ENCODE data around the gene POU5F1. TPM values are rescaled to one million over a fixed set of nuclear protein-coding genes. Genes with fewer than 3 reads are reported as not detected.
"Not testable (repeated sequence)": the region's sequence is repeated elsewhere in the genome, so short reads cannot be mapped to it uniquely, and the experiment has no call there.

POU5F1 gene
- polyA plus RNA-seq, 3 donors, result 0.20 TPM; not detected in 2

GRCh38 chr6:31192431-31193105 lies 22.1 kb upstream of the POU5F1 start:
- WGBS (ENCODE audit: insufficient coverage), result 63% methylated on average over 9 of the region's 10 CpGs
- not testable (repeated sequence) for H3K36me3 ChIP-seq (replicated peaks in 1 of 2; ENCODE audit: control insufficient read depth in 1 of 2, insufficient read depth in 2 of 2, low read length in 2 of 2); H3K27ac Mint-ChIP-seq; H3K27ac ChIP-seq (ENCODE audit: low read depth in 1 of 2, low read length in 2 of 2); H3K9me3 ChIP-seq (replicated peaks in 1 of 2; ENCODE audit: control insufficient read depth in 1 of 2, insufficient read depth in 1 of 2, low read length in 2 of 2); H3K27me3 Mint-ChIP-seq (ENCODE audit: low read depth in 3 of 3); H3K9ac ChIP-seq (ENCODE audit: insufficient read depth, low read length, poor library complexity, severe bottlenecking); H3K27me3 ChIP-seq (ENCODE audit: control insufficient read depth in 2 of 2, insufficient read depth in 2 of 2, low read length in 2 of 2); H2AFZ ChIP-seq (ENCODE audit: insufficient read depth, low read depth, low read length, poor library complexity, severe bottlenecking); H3K4me2 ChIP-seq (replicated peaks; ENCODE audit: extremely low read depth, low read length, poor library complexity, severe bottlenecking); H3K4me3 ChIP-seq (replicated peaks in 1 of 3; ENCODE audit: low read depth in 2 of 3, low read length in 3 of 3); H3K9me3 Mint-ChIP-seq; H4K20me1 ChIP-seq (ENCODE audit: insufficient read depth, low read length); H3K36me3 Mint-ChIP-seq; H3K4me3 Mint-ChIP-seq; H3K4me1 ChIP-seq (ENCODE audit: control insufficient read depth in 1 of 2, insufficient read depth in 2 of 2, low read length in 2 of 2)
- peaks cover 17% of the 10 kb centered on the region for H3K79me2 ChIP-seq (ENCODE audit: insufficient read depth, low read length)
- peak; percentile 67 for TF ChIP-seq CTCF (IDR thresholded peaks at IDR 0.05)
- DNase-seq, result peak; percentile 25 to 54 (median 44)
- intact Hi-C loops (cut with micrococcal nuclease), result loop anchor here (1.0 to 2.0 kb wide), 2 partner anchors 55 to 56 kb away; no protein-coding TSS in a partner anchor
- H3K4me1 Mint-ChIP-seq, result peaks cover 22% of the 10 kb centered on the region

DNA sequence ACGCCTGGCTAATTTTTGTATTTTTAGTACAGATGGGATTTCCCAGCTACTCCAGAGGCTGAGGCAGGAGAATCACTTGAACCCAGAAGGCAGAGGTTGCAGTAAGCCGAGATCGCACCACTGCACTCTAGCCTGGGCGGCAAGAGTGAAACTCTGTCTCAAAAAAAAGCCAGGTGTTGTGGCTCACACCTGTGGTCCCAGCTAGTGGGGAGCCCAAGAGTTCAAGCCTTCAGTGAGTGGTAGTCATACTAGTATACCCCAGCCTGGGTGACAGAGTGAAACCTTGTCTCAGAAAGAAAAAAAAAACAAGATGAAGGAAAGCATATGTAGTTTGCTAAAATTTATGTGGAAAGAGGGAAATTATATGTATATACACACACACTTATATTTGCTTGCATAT lies 20.0 kb upstream of the POU5F1 start:
- intact Hi-C loops (cut with micrococcal nuclease), result no loop called here
- Histone ChIP-seq H3K27me3 (ENCODE audit: control insufficient read depth in 2 of 2, insufficient read depth in 2 of 2, low read length in 2 of 2) (no peaks in the 10 kb centered on the region), H3K9me3 (replicated peaks in 1 of 2; ENCODE audit: control insufficient read depth in 1 of 2, insufficient read depth in 1 of 2, low read length in 2 of 2) (no peaks in the 10 kb centered on the region), H4K20me1 (ENCODE audit: insufficient read depth, low read length) (peaks cover 3% of the 10 kb centered on the region), H3K4me1 (ENCODE audit: control insufficient read depth in 1 of 2, insufficient read depth in 2 of 2, low read length in 2 of 2) (peaks cover 0 to 3% of the 10 kb centered on the region in 2 donors), H3K36me3 (replicated peaks in 1 of 2; ENCODE audit: control insufficient read depth in 1 of 2, insufficient read depth in 2 of 2, low read length in 2 of 2) (peaks cover 0 to 4% of the 10 kb centered on the region in 2 donors), H2AFZ (ENCODE audit: insufficient read depth, low read depth, low read length, poor library complexity, severe bottlenecking) (no peak overlapping the region), H3K4me3 (replicated peaks in 1 of 3; ENCODE audit: low read depth in 2 of 3, low read length in 3 of 3) (no peak overlapping the region), H3K9ac (ENCODE audit: insufficient read depth, low read length, poor library complexity, severe bottlenecking) (no peak overlapping the region), H3K4me2 (replicated peaks; ENCODE audit: extremely low read depth, low read length, poor library complexity, severe bottlenecking) (no peak overlapping the region), H3K27ac (ENCODE audit: low read depth in 1 of 2, low read length in 2 of 2) (no peak overlapping the region), H3K79me2 (ENCODE audit: insufficient read depth, low read length) (peaks cover 9% of the 10 kb centered on the region)
- TF ChIP-seq CTCF (IDR thresholded peaks at IDR 0.05), result no peak
- Mint-ChIP-seq H3K27ac (no peak overlapping the region), H3K9me3 (peaks cover 0 to 1% (median 0%) of the 10 kb centered on the region in 7 donors), H3K27me3 (ENCODE audit: low read depth in 3 of 3) (peaks cover 0 to 2% (median 0%) of the 10 kb centered on the region in 3 donors), H3K4me3 (no peak overlapping the region), H3K4me1 (peaks cover 16% of the 10 kb centered on the region), H3K36me3 (peaks cover 5 to 8% of the 10 kb centered on the region in 2 donors)
- 97% methylated on average over 3 of the region's 4 CpGs for WGBS (ENCODE audit: insufficient coverage)
- no peak for DNase-seq

- H3K36me3 Mint-ChIP-seq; H2AFZ ChIP-seq (ENCODE audit: insufficient read depth, low read depth, low read length, poor library complexity, severe bottlenecking); DNase-seq; H4K20me1 ChIP-seq (ENCODE audit: insufficient read depth, low read length); H3K27ac ChIP-seq (ENCODE audit: low read depth in 1 of 2, low read length in 2 of 2); H3K4me3 ChIP-seq (replicated peaks in 1 of 3; ENCODE audit: low read depth in 2 of 3, low read length in 3 of 3); H3K4me2 ChIP-seq (replicated peaks; ENCODE audit: extremely low read depth, low read length, poor library complexity, severe bottlenecking); H3K27me3 ChIP-seq (ENCODE audit: control insufficient read depth in 2 of 2, insufficient read depth in 2 of 2, low read length in 2 of 2); H3K27me3 Mint-ChIP-seq (ENCODE audit: low read depth in 3 of 3); H3K4me3 Mint-ChIP-seq; H3K9me3 Mint-ChIP-seq; intact Hi-C loops (cut with micrococcal nuclease); H3K4me1 Mint-ChIP-seq; H3K36me3 ChIP-seq (replicated peaks in 1 of 2; ENCODE audit: control insufficient read depth in 1 of 2, insufficient read depth in 2 of 2, low read length in 2 of 2); H3K4me1 ChIP-seq (ENCODE audit: control insufficient read depth in 1 of 2, insufficient read depth in 2 of 2, low read length in 2 of 2); H3K9ac ChIP-seq (ENCODE audit: insufficient read depth, low read length, poor library complexity, severe bottlenecking); H3K27ac Mint-ChIP-seq; H3K79me2 ChIP-seq (ENCODE audit: insufficient read depth, low read length); H3K9me3 ChIP-seq (replicated peaks in 1 of 2; ENCODE audit: control insufficient read depth in 1 of 2, insufficient read depth in 1 of 2, low read length in 2 of 2): not testable (repeated sequence)
- no CpG with 5 or more reads among the region's 3 CpGs for WGBS (ENCODE audit: insufficient coverage)
These were observed 18.7 kb upstream of the POU5F1 start for GRCh38 chr6:31189223-31189622.
